ENCODE results near the gene KLF4.

GRCh38 chr9:107437716-107438115 lies 51.9 kb downstream of the KLF4 start:
- TF ChIP-seq CTCF (IDR thresholded peaks at IDR 0.05; ENCODE audit: poor library complexity, severe bottlenecking) = no peak
- no peak for TF ChIP-seq POLR2AphosphoS5 (IDR thresholded peaks at IDR 0.05)
- no peak for TF ChIP-seq MXI1 (conservative IDR thresholded peaks at IDR 0.05; ENCODE audit: poor library complexity, severe bottlenecking)
